Activated T-cell treated with anti-CD3 and anti-CD28 coated beads, Interleukin-2, amount 50 U/mL, for 24 hours (primary cell): ENCODE measurements around the gene MIOS.

Source experiments
- DNase-seq: peaks from one replicate; pipeline ENCODE4 v3.0.0-alpha.2; 2020
- H3K27ac Mint-ChIP-seq: 2 replicates; pipeline ENCODE4 v1.8.0; 2020; ENCODE audit warnings: mild to moderate bottlenecking, mixed read lengths
- H3K27me3 Mint-ChIP-seq: 2 replicates; pipeline ENCODE4 v1.8.0; 2020; ENCODE audit warnings: mixed read lengths
- H3K36me3 Mint-ChIP-seq: 2 replicates; pipeline ENCODE4 v1.8.0; 2020; ENCODE audit warnings: low read depth, mixed read lengths
- H3K4me1 Mint-ChIP-seq: 2 replicates; pipeline ENCODE4 v1.8.0; 2020; ENCODE audit warnings: low read depth, mixed read lengths
- H3K4me3 Mint-ChIP-seq: 2 replicates; pipeline ENCODE4 v1.8.0; 2020; ENCODE audit warnings: mild to moderate bottlenecking, moderate library complexity, mixed read lengths
- H3K9me3 Mint-ChIP-seq: 2 replicates; pipeline ENCODE4 v1.8.0; 2020; ENCODE audit warnings: mixed read lengths

The MIOS gene

DNA sequence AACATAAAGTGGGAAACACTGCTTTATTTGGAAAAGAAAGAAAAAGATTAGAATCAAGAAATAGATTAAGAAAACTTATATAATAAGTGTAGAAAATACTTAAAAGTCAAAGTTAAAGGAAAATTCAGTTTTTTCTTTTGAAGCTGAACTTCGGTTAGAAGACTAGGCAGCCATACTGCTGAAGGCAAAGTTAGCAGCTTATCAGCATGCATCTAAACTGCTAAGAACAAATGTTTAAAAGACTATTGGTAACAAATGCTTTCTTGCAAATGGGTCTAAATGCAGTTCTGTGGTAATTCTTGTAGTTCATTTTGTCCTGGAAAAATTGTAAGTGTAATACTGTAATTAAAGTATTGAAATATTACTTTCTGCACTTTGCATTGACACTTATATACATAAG lies 18.0 kb downstream of the MIOS start:
- DNase-seq = no peak
- peaks cover 45% of the 10 kb centered on the region for H3K36me3 Mint-ChIP-seq
- H3K4me3 Mint-ChIP-seq = no peak overlapping the region
- H3K27ac Mint-ChIP-seq = no peak overlapping the region
- no peaks in the 10 kb centered on the region for H3K27me3 Mint-ChIP-seq
- H3K9me3 Mint-ChIP-seq = no peaks in the 10 kb centered on the region
- no peaks in the 10 kb centered on the region for H3K4me1 Mint-ChIP-seq

DNA sequence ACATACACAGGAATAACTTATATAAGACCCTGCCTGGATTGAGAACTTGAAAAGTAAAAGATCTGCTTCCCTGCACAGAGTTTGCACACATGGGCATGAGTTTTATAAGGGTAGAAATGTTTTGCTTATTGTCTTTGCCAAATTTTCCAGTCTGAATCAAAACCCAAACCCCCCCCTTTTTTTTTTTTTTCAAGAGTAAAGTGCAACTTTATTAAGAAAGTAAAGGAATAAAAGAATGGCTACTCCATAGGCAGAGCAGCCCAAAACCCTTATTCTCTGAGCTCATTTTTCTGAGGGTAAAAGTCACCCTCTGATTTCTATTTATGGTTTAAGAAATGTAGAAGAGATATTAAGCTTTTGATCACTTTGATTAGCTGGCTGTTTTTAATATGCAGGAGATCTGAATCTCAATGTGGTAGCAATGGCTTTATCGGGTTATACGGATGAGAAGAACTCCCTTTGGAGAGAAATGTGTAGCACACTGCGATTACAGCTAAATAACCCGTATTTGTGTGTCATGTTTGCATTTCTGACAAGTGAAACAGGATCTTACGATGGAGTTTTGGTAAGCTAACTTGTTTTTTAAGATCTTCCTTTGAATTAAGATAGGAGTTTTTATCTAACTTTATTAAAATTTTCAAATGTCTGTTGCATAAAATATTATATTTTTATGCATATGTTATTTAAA lies 18.7 kb downstream of the MIOS start:
- Mint-ChIP-seq H3K27me3 (no peaks in the 10 kb centered on the region), H3K27ac (no peak overlapping the region), H3K4me3 (no peak overlapping the region), H3K36me3 (peaks cover 44% of the 10 kb centered on the region), H3K9me3 (no peaks in the 10 kb centered on the region), H3K4me1 (peaks cover 2% of the 10 kb centered on the region)
- no peak for DNase-seq

DNA sequence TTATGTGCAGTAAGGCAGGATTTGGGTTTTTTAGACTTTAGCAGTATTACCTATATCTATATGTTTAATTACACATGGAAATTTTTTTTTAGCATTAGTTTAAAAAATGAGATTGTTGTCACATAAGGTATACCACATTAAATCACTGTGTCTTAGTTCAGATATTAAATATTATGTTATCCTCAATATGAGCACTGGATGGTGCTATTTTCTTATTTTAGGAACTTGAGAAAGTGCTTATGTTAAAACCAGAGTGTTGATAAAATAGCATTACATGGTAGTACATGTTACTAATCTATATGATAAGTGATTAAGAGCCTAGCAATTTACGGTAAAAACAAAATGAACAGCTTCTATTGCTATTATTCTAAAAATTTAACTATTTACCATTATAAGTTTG lies 28.8 kb downstream of the MIOS start:
- H3K9me3 Mint-ChIP-seq = no peaks in the 10 kb centered on the region
- peaks cover 82% of the 10 kb centered on the region for H3K36me3 Mint-ChIP-seq
- H3K27me3 Mint-ChIP-seq = no peaks in the 10 kb centered on the region
- H3K4me3 Mint-ChIP-seq = no peak overlapping the region
- H3K27ac Mint-ChIP-seq = no peak overlapping the region
- no peak for DNase-seq
- H3K4me1 Mint-ChIP-seq = peaks cover 2% of the 10 kb centered on the region

DNA sequence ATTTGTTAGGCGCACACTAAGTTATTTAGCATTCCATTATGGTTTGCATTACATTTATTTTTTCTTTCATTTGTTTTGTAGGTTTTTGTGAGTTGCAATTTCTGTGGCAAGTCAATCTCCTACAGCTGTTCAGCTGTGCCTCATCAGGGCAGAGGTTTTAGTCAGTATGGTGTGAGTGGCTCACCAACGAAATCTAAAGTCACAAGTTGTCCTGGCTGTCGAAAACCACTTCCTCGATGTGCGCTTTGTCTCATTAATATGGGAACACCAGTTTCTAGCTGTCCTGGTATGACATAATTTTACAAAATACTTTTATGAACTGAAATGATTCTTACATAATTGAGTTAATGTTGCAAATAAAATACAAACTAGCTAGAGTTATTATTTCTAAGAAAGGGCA lies 29.5 kb downstream of the MIOS start:
- DNase-seq = no peak
- Mint-ChIP-seq H3K9me3 (no peaks in the 10 kb centered on the region), H3K4me1 (peaks cover 2% of the 10 kb centered on the region), H3K27me3 (no peaks in the 10 kb centered on the region), H3K4me3 (no peak overlapping the region), H3K27ac (no peak overlapping the region), H3K36me3 (peaks cover 82% of the 10 kb centered on the region)

DNA sequence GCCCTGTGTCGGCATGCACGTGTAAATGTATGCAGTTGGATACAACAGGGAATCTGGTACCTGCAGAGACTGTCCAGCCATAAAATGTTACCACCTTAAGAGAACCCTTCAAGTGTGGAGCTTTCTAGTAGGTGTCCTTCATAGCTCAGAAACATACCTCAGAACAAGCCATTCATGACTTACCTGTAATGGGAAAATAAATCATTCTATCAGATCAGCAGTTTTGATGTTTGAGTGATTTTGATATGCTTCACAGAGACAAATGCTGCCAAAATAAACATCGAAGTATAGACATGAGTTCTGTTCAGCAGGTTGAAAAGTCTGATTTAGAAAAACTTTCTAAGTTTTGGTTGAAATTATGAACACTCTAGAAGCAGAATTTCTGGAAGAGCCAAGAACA lies 40.3 kb downstream of the MIOS start:
- no peaks in the 10 kb centered on the region for H3K9me3 Mint-ChIP-seq
- no peak for DNase-seq
- H3K4me1 Mint-ChIP-seq = peaks cover 6% of the 10 kb centered on the region
- peaks cover 42% of the 10 kb centered on the region for H3K36me3 Mint-ChIP-seq
- no peak overlapping the region for H3K4me3 Mint-ChIP-seq
- H3K27me3 Mint-ChIP-seq = no peaks in the 10 kb centered on the region
- no peak overlapping the region for H3K27ac Mint-ChIP-seq

DNA sequence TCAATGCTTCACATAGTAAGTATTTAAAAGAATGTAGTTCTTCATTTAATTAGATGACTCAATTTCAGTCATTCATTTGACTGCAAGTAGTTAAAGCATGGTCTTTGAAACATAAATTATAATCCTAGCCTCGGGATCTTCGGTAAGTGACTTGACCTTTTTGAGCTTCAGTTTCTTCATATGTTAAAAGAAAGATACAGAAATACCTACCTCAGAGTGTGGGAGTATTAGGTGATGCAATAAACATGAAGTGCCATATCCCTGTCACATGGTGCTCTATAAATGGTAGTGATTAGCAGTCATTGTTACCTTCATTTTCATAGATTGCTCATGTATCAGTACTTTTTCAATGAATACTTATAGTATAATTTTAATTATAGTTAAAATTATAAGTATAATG lies 42.6 kb downstream of the MIOS start:
- peaks cover 6% of the 10 kb centered on the region for H3K4me1 Mint-ChIP-seq
- no peak overlapping the region for H3K27ac Mint-ChIP-seq
- no peak for DNase-seq
- peaks cover 42% of the 10 kb centered on the region for H3K36me3 Mint-ChIP-seq
- no peaks in the 10 kb centered on the region for H3K9me3 Mint-ChIP-seq
- no peaks in the 10 kb centered on the region for H3K27me3 Mint-ChIP-seq
- no peak overlapping the region for H3K4me3 Mint-ChIP-seq

DNA sequence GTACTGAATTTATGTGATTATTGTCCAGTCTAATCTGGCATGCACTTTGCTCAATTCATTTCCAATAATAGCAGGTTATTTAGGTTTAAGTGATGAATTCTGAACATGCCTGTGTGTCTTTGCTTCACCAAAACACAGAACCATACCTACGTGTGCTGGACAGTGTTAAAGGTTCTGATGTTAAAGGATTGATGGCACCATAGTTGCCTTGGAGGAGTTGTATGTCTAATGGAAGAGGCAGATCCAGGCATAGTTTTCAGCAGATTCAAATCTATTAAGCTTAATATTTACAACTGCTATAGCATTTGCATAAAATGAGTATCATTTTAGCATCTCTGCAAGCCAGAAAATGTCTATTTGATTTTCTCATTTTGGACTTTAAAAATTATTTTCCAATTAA lies 45.8 kb downstream of the MIOS start:
- Mint-ChIP-seq H3K27me3 (no peaks in the 10 kb centered on the region), H3K27ac (no peak overlapping the region), H3K4me1 (peaks cover 9% of the 10 kb centered on the region), H3K36me3 (peaks cover 20% of the 10 kb centered on the region), H3K4me3 (no peak overlapping the region), H3K9me3 (no peaks in the 10 kb centered on the region)
- no peak for DNase-seq

DNA sequence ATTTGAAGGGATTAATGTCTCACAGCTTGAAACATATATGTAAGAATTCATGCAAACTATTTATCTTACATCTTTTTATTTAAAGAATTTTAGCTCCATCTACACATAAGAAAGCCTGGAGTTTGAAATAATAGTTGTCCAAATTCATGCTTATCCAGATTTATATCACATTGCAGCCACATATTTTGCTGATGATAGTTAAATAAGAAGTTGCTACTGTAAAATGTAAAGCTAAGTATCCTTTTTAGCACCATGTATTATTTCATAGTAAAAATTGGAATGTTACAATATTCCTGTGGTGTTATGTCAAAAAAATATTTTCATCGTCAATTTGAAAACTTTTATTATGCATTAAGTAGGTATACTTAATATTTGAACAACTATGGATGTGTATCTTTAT lies 46.5 kb downstream of the MIOS start:
- Mint-ChIP-seq H3K36me3 (peaks cover 14% of the 10 kb centered on the region), H3K27me3 (no peaks in the 10 kb centered on the region), H3K9me3 (no peaks in the 10 kb centered on the region), H3K27ac (no peak overlapping the region), H3K4me3 (no peak overlapping the region), H3K4me1 (peaks cover 11% of the 10 kb centered on the region)
- DNase-seq = no peak

DNA sequence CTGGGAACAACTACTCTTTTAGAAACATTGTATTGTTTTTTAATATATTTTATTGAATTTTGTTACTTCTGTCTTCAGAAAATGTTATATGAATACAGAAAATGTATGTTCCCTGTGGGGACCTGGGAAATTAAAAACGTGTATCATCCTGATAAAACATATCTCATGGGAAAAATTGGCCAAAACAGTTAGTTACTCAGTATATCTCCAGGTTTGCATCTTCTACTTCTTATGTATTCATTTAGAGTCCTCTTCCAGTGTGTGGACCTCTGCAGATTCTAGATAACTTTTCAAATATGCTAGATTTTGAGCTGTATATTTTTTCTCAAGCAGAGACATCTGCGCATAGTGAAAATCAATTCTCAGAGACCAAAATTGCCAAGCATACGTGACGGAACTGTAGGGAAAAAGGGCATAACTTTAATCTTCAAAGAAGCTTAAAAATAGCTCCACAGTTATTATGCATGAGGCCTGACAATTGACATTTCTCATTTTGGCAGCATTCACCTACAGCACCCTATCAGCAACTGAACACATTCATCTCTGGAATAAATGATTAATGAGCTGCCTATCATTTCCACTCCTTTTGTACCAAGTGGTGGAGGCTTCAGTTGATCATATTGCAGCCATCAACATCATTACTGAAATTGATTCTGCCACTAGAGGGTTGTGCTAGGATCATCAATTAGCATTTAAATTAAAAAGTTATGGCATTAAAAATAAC lies 47.5 kb downstream of the MIOS start:
- no peak overlapping the region for H3K4me3 Mint-ChIP-seq
- H3K27me3 Mint-ChIP-seq = no peaks in the 10 kb centered on the region
- H3K27ac Mint-ChIP-seq = no peak overlapping the region
- peaks cover 8% of the 10 kb centered on the region for H3K36me3 Mint-ChIP-seq
- no peaks in the 10 kb centered on the region for H3K9me3 Mint-ChIP-seq
- no peak for DNase-seq
- peaks cover 11% of the 10 kb centered on the region for H3K4me1 Mint-ChIP-seq

DNA sequence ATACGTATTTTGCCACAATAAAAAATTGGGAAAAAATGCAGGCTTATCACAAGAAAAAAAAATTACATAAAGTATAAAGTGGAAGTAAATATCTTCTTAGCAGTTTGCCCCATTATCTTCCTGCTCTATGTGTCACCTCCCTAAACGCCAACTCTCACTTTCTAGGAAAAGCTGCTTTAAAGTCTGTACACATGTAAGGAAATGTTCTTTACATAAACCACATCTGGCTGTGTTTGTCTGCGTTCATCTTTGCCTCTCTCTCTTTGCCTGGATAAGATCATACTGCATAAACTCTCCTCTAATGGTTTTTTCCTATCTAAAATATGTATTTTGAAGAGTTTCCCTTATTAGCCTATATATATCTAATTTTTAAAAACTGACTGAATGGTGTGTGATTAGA lies 50.9 kb downstream of the MIOS start:
- H3K4me1 Mint-ChIP-seq = peaks cover 5% of the 10 kb centered on the region
- DNase-seq = no peak
- H3K36me3 Mint-ChIP-seq = no peaks in the 10 kb centered on the region
- no peak overlapping the region for H3K4me3 Mint-ChIP-seq
- no peak overlapping the region for H3K27ac Mint-ChIP-seq
- no peaks in the 10 kb centered on the region for H3K27me3 Mint-ChIP-seq
- no peaks in the 10 kb centered on the region for H3K9me3 Mint-ChIP-seq

DNA sequence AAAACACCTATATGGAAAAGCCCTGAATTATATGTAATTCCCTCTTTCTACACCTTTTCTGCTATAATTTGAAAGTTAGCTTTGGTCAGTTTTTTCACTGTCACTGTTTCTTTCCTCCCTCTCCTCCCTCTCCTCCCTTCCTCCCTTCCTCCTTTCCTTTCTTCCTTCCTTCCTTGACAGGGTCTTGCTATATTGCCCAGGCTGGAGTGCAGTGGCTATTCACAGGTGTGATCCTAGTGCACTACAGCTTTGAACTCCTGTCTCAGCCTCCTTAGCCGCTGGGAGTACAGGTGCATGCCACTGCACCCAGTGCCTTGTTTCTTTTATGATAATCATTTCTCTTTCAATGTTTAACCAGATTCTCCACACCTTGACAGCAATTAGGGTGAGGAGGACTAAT lies 51.7 kb downstream of the MIOS start:
- Mint-ChIP-seq H3K4me1 (peaks cover 5% of the 10 kb centered on the region), H3K4me3 (no peak overlapping the region), H3K9me3 (no peaks in the 10 kb centered on the region), H3K27me3 (no peaks in the 10 kb centered on the region), H3K36me3 (no peaks in the 10 kb centered on the region), H3K27ac (no peak overlapping the region)
- DNase-seq = no peak

DNA sequence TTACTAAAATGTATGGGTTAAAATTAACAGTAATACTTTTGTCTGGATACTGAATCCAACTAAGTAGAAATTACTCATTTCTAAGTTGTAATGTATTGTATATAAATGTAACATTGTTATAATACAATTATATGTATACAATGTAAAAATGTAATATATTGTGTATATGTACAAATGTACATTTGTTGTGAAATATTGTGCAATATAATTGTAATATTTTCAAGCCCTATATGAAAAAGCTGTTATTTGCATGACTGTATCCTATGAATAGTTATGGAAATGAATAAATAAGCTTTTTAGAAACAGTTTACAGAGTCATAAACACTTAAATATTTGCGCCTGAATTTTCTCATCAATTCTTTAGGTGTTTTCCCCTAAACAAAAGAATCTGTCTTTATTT lies 53.6 kb downstream of the MIOS start:
- Mint-ChIP-seq H3K4me1 (peaks cover 5% of the 10 kb centered on the region), H3K4me3 (no peak overlapping the region), H3K27ac (no peak overlapping the region), H3K27me3 (no peaks in the 10 kb centered on the region), H3K36me3 (no peaks in the 10 kb centered on the region), H3K9me3 (no peaks in the 10 kb centered on the region)
- no peak for DNase-seq

DNA sequence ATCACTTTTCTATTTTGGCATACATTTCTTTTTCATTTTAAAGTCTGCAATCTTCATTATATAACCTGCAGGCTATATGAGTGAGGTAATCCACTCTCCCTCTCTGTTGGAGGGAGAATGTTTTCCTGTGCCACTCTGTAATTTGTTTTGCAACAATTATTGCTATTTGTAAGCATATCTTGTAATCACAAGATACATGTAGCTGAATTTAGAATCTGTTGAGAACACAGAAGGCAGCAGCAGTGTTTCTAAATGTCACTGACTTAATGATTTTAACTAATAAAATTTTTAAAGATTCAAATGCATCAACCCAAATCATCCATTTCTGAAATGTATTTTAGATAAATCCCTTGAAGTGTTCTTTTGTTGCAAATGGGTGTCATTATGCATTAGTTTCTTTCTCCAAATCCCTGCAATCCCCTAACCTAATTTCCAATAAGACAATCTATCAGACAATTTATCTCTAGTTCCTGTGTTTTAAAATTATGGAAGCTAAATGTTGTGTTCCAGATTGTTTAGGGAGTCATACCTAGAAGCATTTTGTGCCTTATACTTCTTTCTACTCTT lies 54.0 kb downstream of the MIOS start:
- Mint-ChIP-seq H3K27me3 (no peaks in the 10 kb centered on the region), H3K27ac (no peak overlapping the region), H3K4me3 (no peak overlapping the region), H3K9me3 (peaks cover 1% of the 10 kb centered on the region), H3K36me3 (no peaks in the 10 kb centered on the region), H3K4me1 (peaks cover 5% of the 10 kb centered on the region)
- no peak for DNase-seq

DNA sequence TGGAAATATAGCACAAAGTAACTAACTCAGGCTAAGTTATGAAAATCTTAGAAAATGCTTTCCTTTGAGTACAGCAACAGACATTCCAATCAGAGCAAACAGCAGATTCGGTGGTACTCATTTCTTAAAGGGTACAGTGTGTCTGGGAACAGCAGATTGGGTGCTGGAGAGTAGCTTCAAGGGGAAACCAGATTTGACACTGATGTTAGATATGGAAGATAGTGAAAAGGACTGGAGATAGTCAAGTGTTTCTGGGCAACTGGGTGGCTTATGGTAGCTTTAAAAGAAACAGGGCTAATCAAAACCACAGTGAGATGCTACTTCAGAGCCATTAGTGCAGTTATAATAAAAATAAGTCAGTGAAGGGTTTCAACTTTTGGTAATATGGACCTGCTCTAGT lies 61.8 kb downstream of the MIOS start:
- H3K4me3 Mint-ChIP-seq = no peak overlapping the region
- no peak overlapping the region for H3K27ac Mint-ChIP-seq
- peaks cover 5% of the 10 kb centered on the region for H3K36me3 Mint-ChIP-seq
- H3K27me3 Mint-ChIP-seq = no peaks in the 10 kb centered on the region
- peaks cover 13% of the 10 kb centered on the region for H3K9me3 Mint-ChIP-seq
- no peak for DNase-seq
- H3K4me1 Mint-ChIP-seq = peaks cover 10% of the 10 kb centered on the region

DNA sequence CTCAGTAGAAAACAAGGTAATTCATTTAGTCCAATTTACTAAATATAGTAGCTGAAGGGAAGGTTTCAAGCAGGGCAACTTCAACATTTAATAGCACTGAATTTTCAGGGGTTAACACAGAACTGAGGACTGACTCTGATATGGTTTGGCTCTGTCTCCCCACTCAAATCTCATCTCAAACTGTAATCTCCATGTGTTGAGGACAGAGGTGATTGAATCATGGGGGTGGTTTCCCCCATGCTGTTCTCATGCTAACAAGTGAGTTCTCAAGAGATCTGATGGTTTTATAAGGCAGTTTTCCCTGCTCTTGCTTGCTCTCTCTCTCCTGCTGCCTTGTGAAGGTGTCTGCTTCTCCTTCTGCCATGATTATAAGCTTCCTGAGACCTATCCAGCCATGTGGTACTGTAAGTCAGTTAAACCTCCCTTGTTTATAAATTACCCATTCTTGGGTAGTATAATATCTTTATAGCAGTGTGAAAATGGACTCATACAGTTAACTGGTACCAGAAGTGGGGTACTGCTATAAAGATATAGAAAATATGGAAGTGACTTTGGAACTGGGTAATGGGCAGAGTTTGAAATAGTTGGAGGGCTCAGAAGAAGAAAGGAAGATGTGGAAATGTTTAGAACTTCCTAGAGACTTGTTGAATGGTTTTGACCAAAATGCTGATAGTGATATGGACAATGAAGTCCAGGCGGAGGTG lies 64.1 kb downstream of the MIOS start:
- Mint-ChIP-seq H3K36me3 (peaks cover 19% of the 10 kb centered on the region), H3K4me3 (no peak overlapping the region), H3K9me3 (peaks cover 11% of the 10 kb centered on the region), H3K4me1 (peaks cover 10% of the 10 kb centered on the region), H3K27ac (no peak overlapping the region), H3K27me3 (no peaks in the 10 kb centered on the region)
- no peak for DNase-seq
